NCI-H2171 (cell line): ENCODE results near the gene KCNJ6.
"Not testable (repeated sequence)": the region's sequence is repeated elsewhere in the genome, so short reads cannot be mapped to it uniquely, and the experiment has no call there.

Experiments
- DNase-seq: peaks from one replicate; lab custom pipeline; 2025; lab: John Stamatoyannopoulos, UW

KCNJ6 gene

GRCh38 chr21:37595944-37596343 lies 320.3 kb downstream of the KCNJ6 start:
- no peak for DNase-seq

DNA sequence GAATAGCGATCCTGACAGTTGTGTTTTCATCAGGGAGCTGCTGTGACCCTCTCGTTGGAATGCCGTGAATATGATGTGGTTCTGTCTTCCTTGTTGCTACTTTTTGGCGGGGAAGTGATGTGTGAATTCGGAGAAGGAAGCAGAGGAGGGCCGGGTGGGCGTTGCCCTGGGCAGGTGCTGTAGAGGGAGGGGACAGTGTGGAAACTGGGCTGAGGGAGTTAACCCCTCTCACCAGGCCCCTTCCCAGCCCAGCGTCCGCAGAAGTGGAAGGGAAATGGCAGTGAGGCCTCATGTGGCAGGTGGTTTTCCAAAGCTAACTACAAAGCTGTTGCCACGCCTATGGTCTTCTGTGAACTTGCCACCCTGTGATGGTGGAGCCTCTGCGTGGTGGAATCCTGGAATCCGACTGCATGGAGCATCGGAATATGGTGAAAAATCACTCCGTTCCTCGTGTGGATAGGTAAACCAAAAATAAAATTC lies 321.7 kb downstream of the KCNJ6 start:
- no peak for DNase-seq

DNA sequence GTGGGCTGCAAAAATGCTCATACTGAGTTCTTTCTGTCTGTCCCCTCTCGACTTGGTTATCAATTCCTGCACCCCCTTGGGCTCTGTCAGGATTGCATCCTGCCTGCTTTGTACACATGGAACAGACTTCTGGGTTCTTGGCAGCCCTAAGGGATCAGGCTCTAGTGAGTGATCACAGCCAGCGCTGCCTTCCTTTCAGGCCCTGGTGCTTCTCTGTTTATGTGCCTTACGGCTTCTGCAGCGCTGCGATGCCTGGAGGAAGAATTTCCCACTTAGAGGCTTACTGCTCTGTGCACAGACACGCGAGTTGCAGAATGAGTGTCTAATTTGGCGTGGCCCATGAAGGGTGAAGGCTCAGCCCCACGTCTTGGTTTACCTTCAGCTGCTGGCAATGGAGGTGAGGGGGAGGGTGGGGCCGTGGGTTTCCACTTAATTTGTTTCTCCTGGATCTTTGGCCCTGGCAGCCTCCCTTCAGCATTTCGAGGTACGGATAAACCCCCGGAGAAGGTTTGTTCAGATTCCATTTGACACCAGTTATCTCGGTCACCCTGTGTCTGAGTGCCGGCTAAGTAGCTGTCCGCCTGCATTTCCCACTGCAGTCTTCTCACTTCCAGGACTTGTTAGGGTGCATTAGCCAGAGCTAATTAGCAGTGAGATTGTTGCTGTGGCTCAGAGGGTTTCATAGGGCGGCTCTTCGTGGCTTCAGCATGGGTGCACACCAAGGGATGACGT lies 322.4 kb downstream of the KCNJ6 start:
- no peak for DNase-seq

DNA sequence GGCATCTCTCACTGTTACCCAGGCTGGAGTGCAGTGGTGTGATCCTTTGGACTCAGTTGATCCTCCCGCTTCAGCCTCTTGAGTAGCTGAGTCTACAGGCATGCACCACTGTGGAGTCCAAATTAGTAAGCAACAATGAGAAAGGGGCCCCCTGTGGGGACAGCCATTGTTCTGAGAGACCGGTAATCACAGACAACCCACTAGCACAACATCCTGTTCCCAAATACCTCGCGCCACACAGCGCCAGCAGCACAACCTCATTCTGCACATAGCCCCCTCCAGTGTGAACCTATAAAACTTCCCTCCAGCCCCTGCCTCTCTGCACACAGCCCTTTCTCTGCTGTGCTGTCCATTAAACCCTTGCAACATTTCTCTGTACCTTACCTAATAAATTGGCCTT lies 323.2 kb downstream of the KCNJ6 start:
- DNase-seq: no peak

GRCh38 chr21:37592496-37592895 lies 323.8 kb downstream of the KCNJ6 start:
- DNase-seq: no peak

DNA sequence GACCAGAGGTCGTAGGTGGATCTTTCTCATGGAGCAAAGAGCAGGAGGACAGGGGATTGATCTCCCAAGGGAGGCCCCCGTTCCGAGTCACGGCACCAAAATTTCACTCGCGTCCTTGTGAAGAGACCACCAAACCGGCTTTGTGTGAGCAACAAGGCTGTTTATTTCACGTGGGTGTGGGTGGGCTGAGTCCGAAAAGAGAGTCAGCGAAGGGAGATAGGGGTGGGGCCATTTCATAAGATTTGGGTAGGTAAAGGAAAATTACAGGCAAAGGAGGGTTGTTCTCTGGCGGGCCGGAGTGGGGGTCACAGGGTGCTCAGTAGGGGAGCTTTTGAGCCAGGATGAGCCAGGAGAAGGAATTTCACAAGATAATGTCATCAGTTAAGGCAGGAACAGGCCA lies 324.3 kb downstream of the KCNJ6 start:
- not testable (repeated sequence) for DNase-seq

DNA sequence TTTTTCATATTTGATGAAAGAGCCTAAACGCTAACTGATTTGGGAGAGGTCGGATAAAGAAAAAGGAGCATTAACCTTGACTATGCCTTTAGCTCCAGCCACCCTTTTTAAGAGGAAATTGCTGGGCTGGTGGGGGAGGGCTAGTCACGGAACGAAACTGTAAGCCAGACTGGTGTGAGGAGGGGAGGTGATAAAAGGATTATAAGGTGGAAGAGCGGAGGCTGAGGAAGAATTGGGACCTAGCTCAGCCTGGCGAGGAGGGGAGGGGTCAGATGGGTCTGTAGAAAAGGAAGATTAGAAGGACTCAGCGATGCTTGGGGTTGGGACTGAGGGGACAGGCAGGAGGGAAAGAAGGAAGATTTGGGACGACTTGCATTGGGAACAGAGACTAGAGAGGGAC lies 325.4 kb downstream of the KCNJ6 start:
- not testable (repeated sequence) for DNase-seq

- not testable (repeated sequence) for DNase-seq
These were observed 327.6 kb downstream of the KCNJ6 start for GRCh38 chr21:37588644-37589043.

GRCh38 chr21:37587635-37588177 lies 328.6 kb downstream of the KCNJ6 start:
- no peak for DNase-seq

GRCh38 chr21:37587203-37587602 lies 329.1 kb downstream of the KCNJ6 start:
- DNase-seq: no peak

DNA sequence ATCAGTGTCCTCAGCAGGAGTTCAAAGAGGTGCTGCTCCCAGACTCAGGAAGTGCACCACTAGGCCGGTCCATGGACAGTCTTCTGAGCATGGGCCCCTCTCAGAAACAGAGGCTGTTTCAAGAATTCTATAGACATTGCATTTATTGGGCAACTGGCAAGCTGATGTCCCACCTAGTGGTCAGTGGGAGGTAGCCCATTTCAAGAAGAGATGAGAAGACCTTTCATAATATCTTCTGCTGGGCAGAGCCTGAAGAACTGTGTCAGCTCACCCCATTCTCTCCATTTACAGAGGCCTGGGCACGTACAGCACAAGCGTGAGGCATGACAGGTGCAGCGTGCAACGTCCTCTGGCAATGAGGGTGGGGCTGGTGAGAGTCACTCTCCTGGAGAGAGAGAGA lies 333.7 kb downstream of the KCNJ6 start:
- DNase-seq: no peak

DNA sequence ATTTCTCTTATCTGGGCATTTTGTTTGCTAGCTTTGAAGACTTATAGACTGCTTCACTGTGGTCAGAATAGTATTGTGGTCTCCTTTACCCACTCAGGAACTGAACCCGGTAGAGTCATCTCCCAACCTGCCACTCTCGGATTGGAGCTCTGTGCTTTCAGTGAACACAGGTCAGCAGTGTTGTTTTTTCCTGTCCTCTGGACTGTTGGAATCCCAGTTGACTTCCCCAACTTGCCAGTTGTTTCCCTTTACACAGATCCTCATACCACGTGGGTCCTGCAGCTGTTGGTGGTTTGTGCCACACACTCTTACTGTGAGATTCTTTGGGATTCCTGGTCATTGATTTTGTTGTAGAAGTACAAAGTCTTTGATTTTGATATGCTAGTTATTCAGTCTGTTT lies 335.6 kb downstream of the KCNJ6 start:
- DNase-seq: no peak

GRCh38 chr21:37579356-37579755 lies 336.9 kb downstream of the KCNJ6 start:
- no peak for DNase-seq

DNA sequence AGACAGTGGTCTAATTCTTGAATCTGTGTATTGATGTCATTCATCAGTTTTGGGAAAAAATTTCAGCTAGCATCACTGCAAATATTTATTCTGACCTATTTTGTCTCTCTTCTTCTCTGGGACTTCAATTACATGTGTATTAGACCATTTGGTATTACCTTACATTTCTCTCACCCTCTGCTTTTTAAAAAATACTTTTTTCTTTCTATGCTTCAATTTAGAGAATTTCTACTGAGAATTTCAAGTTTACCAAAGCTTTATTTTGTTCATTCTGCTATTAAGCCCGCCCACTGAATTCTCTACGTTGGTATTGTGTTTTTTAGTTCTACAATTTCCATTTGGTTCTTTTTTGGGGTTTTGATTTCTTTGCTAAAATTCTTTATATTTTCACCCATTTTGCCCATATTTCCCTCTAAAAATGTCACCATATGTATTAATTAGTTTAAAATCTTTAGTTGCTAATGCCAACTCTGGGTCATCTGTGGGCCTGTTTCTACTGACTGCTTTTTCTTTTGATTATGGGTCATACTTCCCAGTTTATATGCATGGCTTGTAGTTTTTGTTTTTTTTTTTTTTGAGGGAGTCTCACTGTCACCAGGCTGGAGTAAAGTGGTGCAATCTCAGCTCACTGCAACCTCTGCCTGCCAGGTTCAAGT lies 337.7 kb downstream of the KCNJ6 start:
- no peak for DNase-seq

- not testable (repeated sequence) for DNase-seq
These were observed 339.3 kb downstream of the KCNJ6 start for GRCh38 chr21:37576929-37577328.

DNA sequence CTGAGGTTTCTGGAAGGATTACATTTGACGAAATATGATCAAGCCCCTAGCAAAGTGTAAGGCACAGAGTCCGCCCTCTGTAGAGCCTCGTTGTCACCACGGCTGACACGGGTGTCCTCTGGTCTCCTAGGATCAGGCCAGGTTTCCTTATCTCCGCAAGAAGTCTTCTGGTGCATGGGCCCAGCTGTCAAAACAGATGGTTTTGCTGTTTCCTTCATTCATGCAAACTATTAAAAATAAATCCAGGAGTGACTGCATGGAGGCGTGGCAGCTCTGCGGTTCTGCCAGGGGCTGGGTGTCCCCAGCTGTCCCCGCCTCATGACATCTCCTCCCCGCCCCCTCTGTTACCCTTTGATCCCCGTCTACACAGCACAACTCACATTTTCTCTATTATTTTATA lies 340.7 kb downstream of the KCNJ6 start:
- peak; percentile 18 for DNase-seq

- DNase-seq: no peak
These were observed 341.5 kb downstream of the KCNJ6 start for GRCh38 chr21:37574751-37575150.

- no peak for DNase-seq
These were observed 341.9 kb downstream of the KCNJ6 start for GRCh38 chr21:37574316-37574715.

DNA sequence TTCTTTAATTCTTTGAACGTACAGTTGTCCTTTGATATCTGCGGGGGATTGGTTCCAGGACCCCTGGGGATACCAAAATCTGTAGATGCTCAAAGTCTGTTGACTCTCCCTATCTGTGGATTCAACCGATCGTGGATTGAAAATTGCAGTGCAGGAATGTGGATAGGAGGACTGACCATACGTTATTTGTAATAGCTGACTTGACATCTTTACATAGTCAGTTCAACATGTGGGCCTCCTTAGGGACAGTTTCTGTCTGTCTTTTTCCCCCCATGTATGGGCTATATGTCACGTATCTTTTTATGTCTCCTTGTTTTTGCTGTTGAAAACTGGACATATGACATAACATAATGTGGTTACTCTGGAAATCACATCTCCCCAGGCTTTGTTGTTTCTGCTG lies 344.8 kb downstream of the KCNJ6 start:
- no peak for DNase-seq

- DNase-seq: no peak
These were observed 347.3 kb downstream of the KCNJ6 start for GRCh38 chr21:37568916-37569315.

GRCh38 chr21:37568415-37568814 lies 347.8 kb downstream of the KCNJ6 start:
- DNase-seq: no peak

DNA sequence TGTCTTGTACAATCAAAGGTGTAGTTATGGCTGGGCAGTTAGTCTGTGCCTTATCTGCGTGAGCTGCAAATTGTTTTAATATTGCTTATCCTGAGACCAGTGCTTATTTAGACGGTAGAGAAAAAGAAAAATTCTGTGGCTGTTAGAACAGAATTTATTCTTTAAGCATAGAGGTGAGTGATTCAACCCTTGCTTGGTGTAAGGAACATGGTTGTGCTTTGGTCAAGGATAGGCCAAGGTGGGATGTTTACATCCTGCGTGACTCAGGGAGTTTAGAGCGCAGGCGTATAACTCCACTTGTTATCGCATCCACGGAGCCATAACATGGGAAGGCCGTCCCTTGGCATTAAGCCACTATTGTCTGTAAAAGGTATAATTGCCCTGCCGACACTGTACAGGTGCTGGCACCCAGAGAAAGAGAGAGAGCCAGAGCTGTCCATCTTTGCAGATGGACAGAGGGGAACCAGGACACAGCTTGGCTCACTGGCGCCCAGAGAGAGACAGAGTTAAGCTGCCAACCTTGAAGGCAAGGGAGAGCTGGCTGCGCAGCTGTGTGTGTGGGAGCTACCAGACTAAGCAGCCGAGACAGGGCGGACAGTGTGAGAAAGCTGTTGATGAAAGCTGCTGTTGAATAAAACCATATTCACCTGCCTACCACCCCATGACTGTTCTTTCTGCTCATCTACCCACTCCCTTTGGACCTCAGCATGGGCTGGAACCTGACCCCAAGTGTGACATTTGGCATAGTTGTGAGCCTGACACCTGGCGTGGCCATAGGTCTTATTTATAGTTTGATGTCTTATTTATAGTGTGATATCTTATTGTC lies 349.3 kb downstream of the KCNJ6 start:
- DNase-seq: no peak
